NCI-H1930 (cell line): ENCODE measurements around the gene SLC43A3.

Experiments
- DNase-seq, 2 experiments: peaks; one replicate each; lab custom pipeline; 2025; lab: John Stamatoyannopoulos, UW

Gene SLC43A3

GRCh38 chr11:57427727-57428082, 784 bp upstream of the SLC43A3 start:
- no peak for DNase-seq

GRCh38 chr11:57426439-57426928, 437 bp downstream of the SLC43A3 start:
- DNase-seq, result no peak

- DNase-seq, result no peak
Measured at GRCh38 chr11:57425565-57426438, 1.1 kb downstream of the SLC43A3 start.

GRCh38 chr11:57424792-57425564, 1.9 kb downstream of the SLC43A3 start:
- no peak for DNase-seq

- no peak for DNase-seq
Measured at GRCh38 chr11:57424137-57424791, 2.7 kb downstream of the SLC43A3 start.

- DNase-seq, result no peak
Measured at GRCh38 chr11:57422669-57423068, 4.3 kb downstream of the SLC43A3 start.

GRCh38 chr11:57421805-57422204, 5.1 kb downstream of the SLC43A3 start:
- no peak for DNase-seq

- DNase-seq, result no peak
Measured at GRCh38 chr11:57421066-57421465, 5.9 kb downstream of the SLC43A3 start.

GRCh38 chr11:57419146-57419545, 7.8 kb downstream of the SLC43A3 start:
- DNase-seq, result no peak

GRCh38 chr11:57418131-57418530, 8.8 kb downstream of the SLC43A3 start:
- DNase-seq, result no peak

GRCh38 chr11:57417056-57417455, 9.9 kb downstream of the SLC43A3 start:
- no peak for DNase-seq

GRCh38 chr11:57416436-57416835, 10.5 kb downstream of the SLC43A3 start:
- DNase-seq, result no peak

- DNase-seq, result no peak
Measured at GRCh38 chr11:57414612-57415212, 12.2 kb downstream of the SLC43A3 start.

- no peak for DNase-seq
Measured at GRCh38 chr11:57413681-57414080, 13.2 kb downstream of the SLC43A3 start.

- DNase-seq, result no peak
Measured at GRCh38 chr11:57410287-57410686, 16.6 kb downstream of the SLC43A3 start.

- no peak for DNase-seq
Measured at GRCh38 chr11:57409321-57410100, 17.4 kb downstream of the SLC43A3 start.

- no peak for DNase-seq
Measured at GRCh38 chr11:57408771-57409170, 18.1 kb downstream of the SLC43A3 start.

GRCh38 chr11:57407941-57408475, 18.9 kb downstream of the SLC43A3 start:
- DNase-seq, result no peak

GRCh38 chr11:57407010-57407920, 19.7 kb downstream of the SLC43A3 start:
- DNase-seq, result no peak

- no peak for DNase-seq
Measured at GRCh38 chr11:57406337-57406904, 20.5 kb downstream of the SLC43A3 start.
